Renal cortical epithelial cell (primary cell): ENCODE measurements around the gene TMEM145. TPM values are rescaled to one million over a fixed set of nuclear protein-coding genes. Genes with fewer than 3 reads are reported as not detected.
"Not testable (repeated sequence)": the region's sequence is repeated elsewhere in the genome, so short reads cannot be mapped to it uniquely, and the experiment has no call there.

ENCODE experiments used
- DNase-seq: peaks from one replicate; pipeline ENCODE4 v3.0.0-alpha.2; 2011; ENCODE audit warnings: low read depth
- total RNA-seq: library from RNA; depleted of rRNA; stranded (reverse); fragments of >200 nt; gene quantifications from 2 replicates; pipeline ENCODE4 v1.2.3, GENCODE V29; 2014

The TMEM145 gene
- total RNA-seq, 1 donor from 2014 or later = not detected

- DNase-seq = no peak
These were observed 989 bp downstream of the TMEM145 start for GRCh38 chr19:42313840-42314755.

GRCh38 chr19:42315024-42315423 lies 1.9 kb downstream of the TMEM145 start:
- DNase-seq = no peak

- no peak for DNase-seq
These were observed 3.4 kb downstream of the TMEM145 start for GRCh38 chr19:42316223-42317211.

GRCh38 chr19:42317535-42317934 lies 4.4 kb downstream of the TMEM145 start:
- no peak for DNase-seq

GRCh38 chr19:42322305-42322704 lies 9.2 kb downstream of the TMEM145 start:
- DNase-seq = no peak

- no peak for DNase-seq
These were observed 10.4 kb downstream of the TMEM145 start for GRCh38 chr19:42323473-42323851.

GRCh38 chr19:42323852-42324654 lies 10.9 kb downstream of the TMEM145 start:
- no peak for DNase-seq

GRCh38 chr19:42324655-42325307 lies 11.7 kb downstream of the TMEM145 start:
- no peak for DNase-seq

GRCh38 chr19:42325308-42325895 lies 12.3 kb downstream of the TMEM145 start, which contains the start of gene MEGF8:
MEGF8 (plus strand) TSS chr19:42325635; CDS start chr19:42326244, 609 bp downstream.
- peak; percentile 98 for DNase-seq

GRCh38 chr19:42325896-42326771 lies 13.0 kb downstream of the TMEM145 start:
- no peak for DNase-seq

- DNase-seq = no peak
These were observed 13.9 kb downstream of the TMEM145 start for GRCh38 chr19:42326969-42327368.

GRCh38 chr19:42327381-42327780 lies 14.3 kb downstream of the TMEM145 start:
- no peak for DNase-seq

- no peak for DNase-seq
These were observed 15.0 kb downstream of the TMEM145 start for GRCh38 chr19:42328106-42328505.

GRCh38 chr19:42328854-42329253 lies 15.7 kb downstream of the TMEM145 start:
- DNase-seq = no peak

- DNase-seq = no peak
These were observed 17.2 kb downstream of the TMEM145 start for GRCh38 chr19:42330241-42330711.

- DNase-seq = not testable (repeated sequence)
These were observed 18.2 kb downstream of the TMEM145 start for GRCh38 chr19:42331333-42331732.

GRCh38 chr19:42332059-42332458 lies 18.9 kb downstream of the TMEM145 start:
- no peak for DNase-seq

GRCh38 chr19:42333018-42333417 lies 19.9 kb downstream of the TMEM145 start:
- no peak for DNase-seq

- no peak for DNase-seq
These were observed 21.0 kb downstream of the TMEM145 start for GRCh38 chr19:42333975-42334696.
